OCI-M2 (cell line): ENCODE data around the gene SP4.
"Not testable (repeated sequence)": the region's sequence is repeated elsewhere in the genome, so short reads cannot be mapped to it uniquely, and the experiment has no call there.

Source experiments
- DNase-seq: peaks from one replicate; lab custom pipeline; 2025; ENCODE audit not compliant: unreplicated experiment; lab: John Stamatoyannopoulos, UW

The SP4 gene

DNA sequence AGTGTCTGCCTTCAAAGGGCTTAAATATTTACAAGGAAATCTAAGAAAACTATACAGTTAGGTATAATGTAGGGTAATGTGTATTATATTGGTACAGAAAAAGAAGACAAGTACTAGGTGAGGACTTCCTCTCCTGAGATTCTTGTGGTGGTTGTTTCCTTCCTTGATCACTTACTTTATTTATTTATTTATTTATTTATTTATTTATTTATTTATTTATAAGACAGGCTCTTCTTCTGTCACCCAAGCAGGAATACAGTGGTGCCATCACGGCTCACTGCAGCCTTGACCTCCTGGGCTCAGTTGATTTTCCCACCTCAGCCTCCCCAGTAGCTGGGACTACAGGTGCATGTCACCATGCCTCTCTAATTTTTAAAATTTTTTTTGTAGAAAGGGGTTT, 96.8 kb downstream of the SP4 start:
- no peak for DNase-seq

DNA sequence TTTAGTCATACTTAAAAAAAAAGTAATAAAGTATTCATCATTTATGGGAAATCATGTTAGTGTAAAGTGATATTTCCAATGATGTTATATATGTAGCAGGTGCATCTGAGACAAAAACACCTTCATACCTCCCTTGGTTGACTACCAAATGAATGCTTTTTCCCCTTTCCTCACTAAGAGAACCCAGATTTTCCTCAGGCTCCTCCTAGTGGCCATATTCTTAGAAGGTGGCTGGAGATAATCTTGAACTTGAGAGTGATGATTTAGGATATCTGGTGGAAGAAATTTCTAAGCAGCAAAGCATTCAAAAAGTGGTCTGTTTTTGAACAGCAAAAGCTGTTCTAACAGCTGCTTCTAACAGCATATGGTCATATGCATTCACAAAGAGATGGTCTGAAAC, 98.1 kb downstream of the SP4 start:
- no peak for DNase-seq

DNA sequence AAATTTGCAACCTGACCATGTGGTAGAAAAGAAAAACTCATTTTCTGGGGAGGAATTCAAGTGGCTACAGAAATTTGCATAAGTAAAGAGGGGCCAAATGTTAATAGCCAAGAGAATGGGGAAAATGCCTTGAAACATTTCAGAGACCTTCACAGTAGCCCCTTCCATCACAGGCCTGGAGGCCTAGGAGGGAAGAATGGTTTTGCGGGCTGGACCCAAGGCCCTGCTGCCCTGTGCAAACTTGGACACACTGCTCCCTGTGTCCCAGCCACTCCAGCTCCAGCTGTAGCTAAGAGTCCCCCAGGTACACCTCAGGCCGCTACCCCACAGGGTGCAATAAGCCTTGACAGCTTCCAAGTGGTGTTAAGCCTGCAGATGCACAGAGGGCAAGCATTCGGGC, 98.6 kb downstream of the SP4 start:
- no peak for DNase-seq

DNA sequence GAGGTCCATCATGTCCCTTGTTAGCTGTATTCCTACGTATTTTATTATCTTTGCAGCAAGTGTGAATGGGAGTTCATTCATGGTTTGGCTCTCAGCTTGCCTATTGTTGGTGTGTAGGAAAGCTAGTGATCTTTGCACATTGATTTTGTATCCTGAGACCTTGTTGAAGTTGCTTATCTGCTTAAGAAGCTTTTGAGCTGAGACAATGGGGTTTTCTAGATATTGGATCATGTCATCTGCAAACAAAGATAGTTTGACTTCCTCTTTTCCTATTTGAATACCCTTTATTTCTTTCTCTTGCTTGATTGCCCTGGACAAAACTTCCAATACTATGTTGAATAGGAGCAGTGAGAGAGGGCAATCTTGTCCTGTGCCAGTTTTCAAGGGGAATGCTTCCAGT, 104.6 kb downstream of the SP4 start:
- DNase-seq: not testable (repeated sequence)

DNA sequence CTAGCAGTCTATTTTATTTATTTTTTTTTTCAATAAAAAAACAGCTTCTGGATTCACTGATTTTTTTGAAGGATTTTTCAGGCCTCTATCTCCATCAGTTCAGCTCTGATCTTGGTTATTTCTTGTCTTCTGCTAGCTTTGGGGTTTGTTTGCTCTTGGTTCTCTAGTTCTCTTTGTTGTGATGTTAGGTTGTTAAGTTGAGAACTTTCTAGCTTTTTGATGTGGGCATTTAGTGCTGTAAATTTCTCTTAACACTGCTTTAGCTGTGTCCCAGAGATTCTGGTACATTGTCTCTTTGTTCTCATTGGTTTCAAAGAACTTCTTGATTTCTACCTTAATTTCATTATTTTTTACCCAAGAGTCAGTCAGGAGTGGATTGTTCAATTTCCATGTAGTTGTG, 105.8 kb downstream of the SP4 start:
- DNase-seq: not testable (repeated sequence)

DNA sequence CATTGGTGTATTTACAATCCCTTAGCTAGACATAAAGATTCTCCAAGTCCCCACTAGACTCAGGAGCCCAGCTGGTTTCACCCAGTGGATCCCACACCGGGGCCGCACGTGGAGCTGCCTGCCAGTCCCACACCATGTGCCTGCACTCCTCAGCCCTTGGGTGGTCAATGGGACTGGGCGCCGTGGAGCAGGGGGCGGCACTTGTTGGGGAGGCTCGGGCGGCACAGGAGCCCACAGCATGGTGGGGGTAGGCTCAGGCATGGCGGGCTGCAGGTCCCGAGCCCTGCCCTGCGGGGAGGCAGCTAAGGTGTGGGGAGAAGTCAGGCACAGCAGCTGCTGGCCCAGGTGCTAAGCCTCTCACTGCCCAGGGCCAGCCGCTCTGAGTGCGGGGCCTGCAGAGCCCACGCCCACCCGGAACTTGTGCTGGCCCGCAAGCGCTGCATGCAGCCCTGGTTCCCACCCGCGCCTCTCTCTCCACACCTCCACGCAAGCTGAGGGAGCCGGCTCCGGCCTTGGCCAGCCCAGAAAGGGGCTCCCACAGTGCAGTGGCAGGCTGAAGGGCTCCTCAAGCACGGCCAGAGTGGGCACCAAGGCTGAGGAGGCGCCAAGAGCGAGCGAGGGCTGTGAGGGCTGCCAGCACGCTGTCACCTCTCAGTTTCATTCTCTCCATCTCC, 108.7 kb downstream of the SP4 start:
- DNase-seq: not testable (repeated sequence)

DNA sequence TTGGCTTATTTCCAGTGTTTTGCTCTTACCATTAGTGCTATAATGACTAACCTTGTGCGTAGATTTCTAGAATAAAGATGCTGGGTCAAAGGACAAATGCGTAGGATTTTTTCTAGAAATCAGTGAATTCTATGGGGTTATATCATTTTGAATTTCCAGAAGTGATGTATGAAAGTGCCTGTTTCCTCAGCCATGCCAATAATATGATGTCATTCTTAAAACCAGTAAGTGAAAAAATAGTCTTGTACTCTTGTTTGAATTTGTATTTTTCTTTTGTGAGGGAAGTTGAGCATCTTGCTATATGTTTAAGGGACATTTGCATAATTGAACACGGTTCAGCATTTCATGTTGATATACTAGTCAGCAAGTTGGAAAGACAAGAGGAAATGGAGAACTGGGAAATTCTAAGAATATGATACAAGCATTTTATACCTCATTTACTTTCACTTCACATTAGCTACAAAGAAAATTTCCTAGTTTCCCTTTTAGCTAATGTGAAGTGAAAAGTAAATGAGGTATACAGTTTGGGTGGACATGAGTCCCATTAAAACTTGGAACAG, 111.1 kb downstream of the SP4 start:
- no peak for DNase-seq

DNA sequence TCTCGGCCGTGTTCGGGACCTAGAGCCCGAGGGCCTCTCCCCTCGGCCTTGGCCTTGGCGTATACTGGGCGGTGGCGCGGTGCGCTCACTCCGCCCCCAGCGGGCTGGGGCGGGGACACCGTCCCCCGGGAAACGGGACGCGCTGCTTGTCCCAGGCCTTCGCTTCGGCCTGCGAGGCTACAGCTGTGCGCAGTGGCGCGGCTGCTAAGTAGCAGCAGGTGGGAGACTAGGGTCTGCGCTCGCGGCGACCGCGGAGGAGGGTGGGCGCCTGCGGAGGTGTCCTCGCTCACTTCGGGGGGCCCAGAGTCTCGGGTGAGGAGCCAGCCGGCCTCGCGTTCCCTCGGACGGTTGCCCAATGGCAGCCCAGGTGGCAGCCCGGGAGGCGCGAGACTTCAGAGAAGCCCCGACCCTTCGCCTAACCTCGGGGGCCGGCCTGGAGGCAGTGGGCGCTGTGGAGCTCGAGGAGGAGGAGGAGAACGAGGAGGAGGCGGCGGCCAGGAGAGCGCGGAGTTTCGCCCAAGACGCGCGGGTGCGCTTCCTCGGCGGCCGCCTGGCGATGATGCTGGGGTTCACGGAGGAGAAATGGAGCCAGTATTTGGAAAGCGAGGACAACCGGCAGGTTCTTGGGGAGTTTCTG, 115.1 kb downstream of the SP4 start, which contains the start of gene DNAH11:
Gene DNAH11 (plus strand): TSS at position 149 of the 637 bp plus-strand sequence. CDS start 207 bp downstream, at position 356.
- DNase-seq: no peak

DNA sequence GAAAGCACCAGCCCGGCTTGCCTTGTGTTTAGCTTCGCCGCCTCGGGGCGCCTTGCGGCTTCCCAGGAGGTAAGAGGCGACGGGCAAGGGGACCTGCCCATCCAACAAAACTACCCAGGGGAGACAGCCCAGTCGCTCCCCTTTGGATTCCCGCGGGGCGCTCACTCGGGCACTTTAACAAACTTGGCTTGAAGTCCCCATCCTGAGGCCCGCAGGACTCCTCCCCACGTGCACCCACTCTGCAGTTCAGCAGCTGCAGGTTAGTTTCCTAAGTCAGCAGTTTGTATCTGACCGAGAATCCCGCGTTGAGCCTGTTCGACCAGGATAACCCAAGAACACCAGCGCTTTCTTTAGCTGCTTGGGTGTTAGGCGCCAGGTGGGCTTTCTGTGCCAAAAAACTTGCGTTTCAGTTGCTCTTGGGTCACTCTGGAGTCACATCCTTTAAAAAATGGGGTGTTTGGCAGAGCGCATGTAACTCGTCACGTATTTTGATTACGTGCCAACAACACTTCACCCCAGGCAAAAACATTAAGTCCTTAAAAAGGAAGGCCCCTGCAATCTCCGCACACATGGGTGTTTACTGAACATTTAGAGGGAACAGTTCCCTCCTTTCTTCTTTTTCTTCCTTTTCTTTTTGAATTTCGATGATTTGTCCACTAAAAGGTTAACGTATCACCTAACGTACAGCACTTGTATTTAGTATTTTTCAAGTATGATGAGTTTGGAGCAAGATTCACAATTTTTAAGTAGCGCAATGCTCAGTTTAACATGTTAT, 115.8 kb downstream of the SP4 start:
- DNase-seq: no peak

DNA sequence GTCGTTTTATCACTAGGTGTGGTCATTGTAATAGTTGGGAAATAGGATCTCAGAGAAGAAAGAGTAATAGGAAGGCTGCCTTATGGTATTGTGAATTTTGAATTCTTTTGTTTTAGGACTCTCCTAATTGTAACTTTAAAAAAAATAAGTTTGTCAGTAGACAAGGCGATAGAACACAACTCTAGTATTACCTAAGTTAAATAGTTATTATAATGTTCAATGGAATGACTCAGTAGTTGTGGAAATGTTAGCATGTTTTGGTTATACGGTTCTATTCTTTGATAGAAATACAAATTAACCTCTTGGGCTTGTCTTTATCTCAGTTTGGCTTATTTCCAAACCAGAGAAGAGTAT, 116.4 kb downstream of the SP4 start:
- DNase-seq: no peak

DNA sequence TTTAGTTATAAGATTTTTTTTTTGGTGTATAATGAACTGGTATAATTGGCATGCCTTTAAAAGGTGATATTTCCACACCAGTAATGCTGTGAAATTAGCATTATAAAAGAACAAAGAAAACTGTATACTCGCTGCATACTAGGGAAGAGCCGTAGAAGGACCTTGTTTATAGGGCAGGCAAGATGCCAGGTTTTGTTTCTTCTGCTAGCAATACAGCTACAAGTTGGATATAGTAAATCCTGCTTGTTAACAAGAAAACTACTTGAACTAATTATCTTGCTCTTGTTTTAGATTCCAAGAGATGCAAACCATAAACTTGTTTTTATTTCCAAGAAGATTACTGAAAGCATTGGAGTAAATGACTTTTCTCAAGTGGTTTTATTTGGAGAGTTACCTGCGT, 116.8 kb downstream of the SP4 start:
- no peak for DNase-seq

DNA sequence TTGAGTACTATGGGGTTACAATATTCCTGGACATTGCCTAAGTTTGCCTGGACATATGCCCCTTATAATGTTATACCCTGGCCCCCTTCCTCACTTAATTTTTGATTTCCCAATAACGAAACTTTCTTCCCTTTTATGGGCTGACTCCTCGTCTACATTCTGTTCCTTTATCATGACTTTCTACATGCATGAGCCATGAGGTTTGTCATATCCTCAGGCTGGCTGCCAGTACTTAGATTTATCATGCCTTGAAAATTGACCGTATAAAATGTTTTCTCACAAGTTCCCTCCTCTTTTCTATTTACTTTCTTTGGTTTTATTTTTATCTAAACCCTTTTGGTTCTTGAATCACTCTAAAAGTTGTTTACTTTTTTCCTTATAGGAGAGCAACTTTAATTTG, 119.6 kb downstream of the SP4 start:
- DNase-seq: no peak

DNA sequence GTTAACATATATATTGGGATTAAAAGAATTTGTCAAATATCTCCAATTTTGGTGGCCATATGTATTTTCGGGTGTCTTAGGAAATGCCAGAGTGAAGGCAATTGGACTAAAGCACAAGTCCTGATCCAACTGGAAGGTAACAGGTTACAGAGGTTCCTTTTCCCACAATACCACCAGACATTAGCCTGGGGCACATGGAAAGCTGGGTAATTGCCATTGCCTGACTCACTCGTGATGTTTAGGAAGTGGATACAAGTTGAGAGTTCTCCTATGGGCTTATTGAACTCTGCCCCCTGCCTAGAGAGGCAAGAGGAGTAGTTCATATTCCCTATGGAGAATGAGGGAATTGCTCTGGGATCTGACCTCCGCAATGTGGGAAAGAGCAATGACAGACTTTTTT, 120.6 kb downstream of the SP4 start:
- no peak for DNase-seq

DNA sequence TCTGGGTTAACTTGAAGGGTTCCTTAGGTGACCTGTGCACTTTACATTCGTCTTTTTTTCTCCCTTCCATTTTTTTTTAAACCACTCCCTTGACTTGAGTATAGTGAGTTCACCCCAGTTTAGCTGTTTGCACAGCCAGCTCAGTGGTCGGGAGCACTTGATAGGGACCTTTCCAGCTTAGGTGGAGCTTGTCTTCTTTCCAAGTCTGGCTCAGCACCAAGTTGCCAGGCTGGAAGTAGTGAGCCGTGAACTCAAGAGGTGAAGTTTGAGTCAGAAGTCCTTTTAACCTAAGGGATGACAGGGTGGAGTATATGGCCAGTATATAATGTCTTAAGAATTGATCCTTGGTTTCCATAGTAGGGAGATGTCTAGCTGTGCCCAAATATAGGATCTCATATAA, 122.2 kb downstream of the SP4 start:
- no peak for DNase-seq

DNA sequence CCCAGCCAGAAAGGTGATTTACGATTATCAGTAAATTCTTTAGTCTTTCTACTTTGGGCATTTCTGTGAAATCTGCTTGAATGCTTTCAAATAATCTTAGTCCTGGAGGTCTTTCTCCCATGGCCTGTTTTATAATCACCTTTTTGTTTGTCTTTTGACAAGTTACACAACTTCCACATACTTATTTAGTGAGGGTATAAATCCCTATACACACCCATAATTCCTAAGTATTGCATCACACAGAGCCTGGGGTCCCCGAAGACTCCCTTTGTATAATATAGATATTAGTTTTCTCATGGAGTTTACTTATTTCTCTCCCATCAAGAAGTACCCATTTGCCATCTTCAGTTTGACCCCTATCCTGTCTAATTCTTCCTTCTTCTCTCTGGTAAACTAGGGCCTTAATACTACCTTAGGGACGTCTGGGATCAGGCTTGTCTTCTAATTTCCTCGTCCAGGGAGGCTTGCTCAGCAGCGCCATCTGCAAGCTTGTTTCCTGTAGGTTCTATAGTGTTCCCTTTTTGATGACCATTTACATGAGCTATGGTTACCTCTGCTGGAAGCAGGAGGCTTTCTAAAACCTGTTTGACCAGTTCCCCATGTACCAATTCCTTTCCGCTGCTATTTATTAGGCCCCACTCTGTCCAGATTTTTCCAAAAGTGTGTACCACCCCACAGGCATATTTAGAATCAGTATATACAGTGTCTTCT, 123.1 kb downstream of the SP4 start:
- no peak for DNase-seq

DNA sequence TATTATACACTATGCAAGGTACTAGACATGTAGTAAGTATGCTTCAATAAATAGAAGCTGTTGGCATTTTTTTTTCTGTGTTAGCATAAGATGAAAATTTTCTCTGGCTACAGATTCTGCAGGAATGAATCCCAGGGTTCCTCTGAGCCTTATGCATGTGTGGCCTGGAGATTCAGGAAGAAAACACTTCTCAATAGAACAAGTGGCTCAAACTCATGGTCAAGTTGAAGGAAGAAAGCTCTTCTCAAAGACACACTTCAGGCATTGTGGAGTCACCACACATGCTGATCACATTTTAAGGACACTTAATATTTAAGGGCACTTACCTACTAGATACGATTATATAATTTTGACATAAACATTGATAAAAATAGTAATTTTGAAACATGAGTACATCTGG, 134.5 kb downstream of the SP4 start:
- no peak for DNase-seq
